Mucosa of descending colon (tissue), 3 donors: Measurements from ENCODE around the gene NRL. TPM values are rescaled to one million over a fixed set of nuclear protein-coding genes. Genes with fewer than 3 reads are reported as not detected.

Source experiments
- ATAC-seq: fragments of 200-7000 bp; cut with Tn5 transposase; one replicate; pipeline ENCODE4 v1.9.1; 2020; ENCODE audit warnings: mild to moderate bottlenecking, moderate library complexity
- DNase-seq, 3 donors: peaks; one replicate each; pipeline ENCODE4 v3.0.0-alpha.2; 2020
- H3K36me3 ChIP-seq: fragments of 200-600 bp; one replicate; pipeline ENCODE4 v1.8.0; 2021; ENCODE audit warnings: low read depth, mild to moderate bottlenecking
- H3K4me1 ChIP-seq: fragments of 200-600 bp; one replicate; pipeline ENCODE4 v1.8.0; 2021; ENCODE audit warnings: low read depth, mild to moderate bottlenecking
- H3K4me3 ChIP-seq: fragments of 200-600 bp; one replicate; pipeline ENCODE4 v1.8.0; 2021; ENCODE audit warnings: mild to moderate bottlenecking
- H3K9me3 ChIP-seq: fragments of 200-600 bp; one replicate; pipeline ENCODE4 v1.8.0; 2021; ENCODE audit warnings: mild to moderate bottlenecking
- intact Hi-C, 2 donors: fragments of 100-400 bp; cut with DNase I in 1 of 2; cut with micrococcal nuclease in 1 of 2; formaldehyde crosslinking; loops; one replicate each; pipeline versions ENCODE4 v1.11.0 to v1.11.1; 2022; cut with DNase I, micrococcal nuclease
- total RNA-seq, 3 donors: library from RNA; stranded (reverse); fragmentation: NEBNext Ultra II Directional in 2 of 3; extraction: Animal tissue kit (Norgen Biotek cat#: 25700) in 2 of 3; gene quantifications; one replicate each; pipeline versions ENCODE4 v1.2.1 to v1.2.4, GENCODE V29; 2021 to 2023
- TF ChIP-seq, protein P1 (sequence below): fragments of 200-600 bp; IDR thresholded peaks from one replicate; pipeline ENCODE4 v1.8.0; 2022; ENCODE audit warnings: antibody characterized with exemption, mild to moderate bottlenecking
- donor health status: DM: no; HTN: no; CAD: no; lungs with moderate emphysema.
- donor health status: DM: no; HTN: no; CAD: no.
- donor health status: DM: no; HTN: yes; CAD: no.

NRL gene
- total RNA-seq, 3 donors from 2014 or later: 2.3 to 4.5 (median 2.8) TPM

DNA sequence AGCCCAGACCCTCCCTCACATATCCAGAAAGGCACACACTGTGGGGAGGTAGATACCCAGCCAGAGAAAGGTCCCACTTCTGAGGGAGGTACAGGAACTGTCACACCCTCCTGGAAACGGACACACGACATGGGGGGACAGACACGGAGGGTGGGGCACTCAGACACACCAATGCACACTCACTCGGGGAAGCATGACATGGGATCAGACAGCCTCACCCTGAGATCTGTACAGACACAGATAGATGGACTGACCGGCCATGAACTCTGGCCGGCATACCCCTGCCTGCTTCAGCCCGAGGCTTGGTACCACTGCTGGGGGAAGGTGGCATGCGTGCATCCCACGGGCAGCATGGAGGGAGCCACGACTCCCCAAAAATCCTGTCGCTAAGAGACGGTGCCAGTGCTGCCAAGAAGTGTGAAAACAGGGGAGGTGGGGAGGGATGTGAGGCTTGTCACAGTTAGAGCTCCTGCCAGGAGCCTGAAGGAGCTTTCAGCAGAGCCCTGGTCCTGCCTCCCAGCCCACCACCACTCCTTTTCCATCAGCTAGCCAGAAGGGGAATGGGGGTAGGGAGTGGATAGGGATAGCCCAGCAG, 42.8 kb downstream of the NRL start:
- H3K4me3 ChIP-seq: no peak overlapping the region
- intact Hi-C loops: no loop called here
- TF ChIP-seq, protein P1, sequence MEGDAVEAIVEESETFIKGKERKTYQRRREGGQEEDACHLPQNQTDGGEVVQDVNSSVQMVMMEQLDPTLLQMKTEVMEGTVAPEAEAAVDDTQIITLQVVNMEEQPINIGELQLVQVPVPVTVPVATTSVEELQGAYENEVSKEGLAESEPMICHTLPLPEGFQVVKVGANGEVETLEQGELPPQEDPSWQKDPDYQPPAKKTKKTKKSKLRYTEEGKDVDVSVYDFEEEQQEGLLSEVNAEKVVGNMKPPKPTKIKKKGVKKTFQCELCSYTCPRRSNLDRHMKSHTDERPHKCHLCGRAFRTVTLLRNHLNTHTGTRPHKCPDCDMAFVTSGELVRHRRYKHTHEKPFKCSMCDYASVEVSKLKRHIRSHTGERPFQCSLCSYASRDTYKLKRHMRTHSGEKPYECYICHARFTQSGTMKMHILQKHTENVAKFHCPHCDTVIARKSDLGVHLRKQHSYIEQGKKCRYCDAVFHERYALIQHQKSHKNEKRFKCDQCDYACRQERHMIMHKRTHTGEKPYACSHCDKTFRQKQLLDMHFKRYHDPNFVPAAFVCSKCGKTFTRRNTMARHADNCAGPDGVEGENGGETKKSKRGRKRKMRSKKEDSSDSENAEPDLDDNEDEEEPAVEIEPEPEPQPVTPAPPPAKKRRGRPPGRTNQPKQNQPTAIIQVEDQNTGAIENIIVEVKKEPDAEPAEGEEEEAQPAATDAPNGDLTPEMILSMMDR: no peak
- H3K36me3 ChIP-seq: no peaks in the 10 kb centered on the region
- ATAC-seq (peak; percentile 45), DNase-seq (peak in 1 of 3 donors; percentile 27)
- H3K4me1 ChIP-seq: peaks cover 27% of the 10 kb centered on the region
- no peaks in the 10 kb centered on the region for H3K9me3 ChIP-seq

DNA sequence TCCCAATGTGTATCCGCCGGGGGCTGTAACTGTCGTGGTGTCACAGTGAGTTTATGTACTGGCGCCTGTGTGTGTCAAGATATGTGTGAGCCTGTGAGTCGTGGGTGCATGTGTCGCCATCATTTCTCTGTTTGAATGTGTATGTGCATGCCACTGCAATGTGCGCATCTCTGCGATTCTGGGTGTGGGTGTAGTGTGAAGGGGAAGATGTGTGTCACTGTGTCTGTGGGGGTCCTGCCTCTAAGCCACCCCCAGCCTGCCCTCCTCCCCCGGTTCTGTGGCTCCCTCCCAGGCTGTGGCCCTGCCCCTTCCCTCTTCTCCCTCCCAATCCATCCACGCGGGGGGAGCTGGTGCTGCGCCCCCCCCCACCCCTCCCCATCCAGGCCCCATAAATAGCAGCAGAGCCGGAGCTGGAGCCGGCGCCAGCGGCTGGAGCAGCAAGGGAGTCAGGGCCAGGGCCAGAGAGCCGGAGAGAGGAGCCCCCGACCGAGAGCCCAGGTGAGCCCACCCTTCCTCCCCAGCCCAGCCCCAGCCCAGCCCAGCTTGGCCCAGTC, 43.5 kb downstream of the NRL start, which contains the start of gene CPNE6:
Gene CPNE6, plus strand, starts transcription at position 419 of the 554 bp plus-strand sequence. CDS start 1,375 bp downstream, outside the sequence.
- no peaks in the 10 kb centered on the region for H3K9me3 ChIP-seq
- no peak within 1 kb of the TSS for H3K4me3 ChIP-seq
- TF ChIP-seq, protein P1: no peak
- H3K36me3 ChIP-seq: no peaks in the 10 kb centered on the region
- no peak for ATAC-seq
- intact Hi-C loops: no loop called here
- DNase-seq: peak in 1 of 3 donors; percentile 18
- H3K4me1 ChIP-seq: peaks cover 28% of the 10 kb centered on the region

DNA sequence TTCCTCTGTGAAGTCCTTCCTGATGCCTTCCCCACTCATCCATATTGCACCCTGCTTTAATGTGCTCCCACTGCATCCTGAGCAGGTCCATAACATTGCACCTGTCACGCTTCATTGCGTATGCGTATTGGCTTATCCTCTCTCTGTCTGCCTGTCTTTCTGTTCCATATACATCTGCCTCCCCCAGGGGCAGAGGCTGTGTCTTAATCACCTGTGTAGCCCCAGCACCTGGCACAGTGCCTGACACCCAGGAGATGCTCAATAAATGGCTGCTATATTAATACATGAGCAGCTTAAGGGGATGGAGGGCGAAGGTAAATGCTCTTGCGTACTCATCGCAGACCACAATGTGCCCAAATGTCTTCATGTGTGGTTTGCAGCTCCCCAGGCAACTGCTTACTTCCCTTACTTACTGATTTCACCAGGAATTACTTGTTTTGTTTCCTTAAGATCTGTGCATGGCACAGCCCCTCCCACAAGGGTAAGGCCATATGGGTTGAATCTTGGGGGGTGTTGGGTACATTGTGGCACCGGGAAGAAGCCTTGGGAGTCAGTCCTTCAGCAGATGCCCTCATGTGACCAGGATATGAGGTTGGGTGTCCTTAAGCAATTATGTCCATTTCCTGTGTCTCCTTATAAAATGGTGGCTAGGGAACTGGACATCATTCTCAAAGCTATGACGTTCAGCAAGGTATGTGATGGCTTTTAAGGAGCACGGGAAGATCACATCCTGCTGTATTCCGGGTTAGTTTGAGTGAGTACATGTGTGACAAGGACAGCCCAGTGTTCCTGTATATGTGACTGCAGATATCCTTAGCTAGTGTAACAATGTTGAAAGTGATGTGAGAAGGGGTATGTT, 44.2 kb downstream of the NRL start:
- TF ChIP-seq, protein P1: no peak
- DNase-seq (peak in 1 of 3 donors; percentile 12), ATAC-seq (no peak)
- intact Hi-C loops: no loop called here
- peaks cover 28% of the 10 kb centered on the region for H3K4me1 ChIP-seq
- no peaks in the 10 kb centered on the region for H3K9me3 ChIP-seq
- H3K4me3 ChIP-seq: no peak overlapping the region
- H3K36me3 ChIP-seq: no peaks in the 10 kb centered on the region

DNA sequence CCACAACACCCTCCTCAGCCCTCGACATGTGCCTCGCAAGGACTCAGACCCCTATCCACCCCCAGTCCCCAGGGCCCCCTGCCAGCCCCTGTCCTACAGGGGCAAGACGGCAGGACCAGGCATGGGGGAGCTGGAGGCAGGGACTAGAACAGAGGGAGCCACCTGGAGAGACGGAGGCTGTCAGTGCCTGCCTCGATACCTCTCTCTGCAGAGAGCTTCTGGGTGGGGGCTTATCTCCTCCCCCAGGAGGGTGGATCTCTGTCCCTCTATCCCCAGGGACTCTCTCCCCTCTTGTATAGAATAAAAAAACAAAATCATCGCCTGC, 45.4 kb downstream of the NRL start:
- no peaks in the 10 kb centered on the region for H3K36me3 ChIP-seq
- intact Hi-C loops: no loop called here
- H3K4me3 ChIP-seq: no peak overlapping the region
- no peak for ATAC-seq
- TF ChIP-seq, protein P1: no peak
- no peaks in the 10 kb centered on the region for H3K9me3 ChIP-seq
- peaks cover 24% of the 10 kb centered on the region for H3K4me1 ChIP-seq
- no peak for DNase-seq

DNA sequence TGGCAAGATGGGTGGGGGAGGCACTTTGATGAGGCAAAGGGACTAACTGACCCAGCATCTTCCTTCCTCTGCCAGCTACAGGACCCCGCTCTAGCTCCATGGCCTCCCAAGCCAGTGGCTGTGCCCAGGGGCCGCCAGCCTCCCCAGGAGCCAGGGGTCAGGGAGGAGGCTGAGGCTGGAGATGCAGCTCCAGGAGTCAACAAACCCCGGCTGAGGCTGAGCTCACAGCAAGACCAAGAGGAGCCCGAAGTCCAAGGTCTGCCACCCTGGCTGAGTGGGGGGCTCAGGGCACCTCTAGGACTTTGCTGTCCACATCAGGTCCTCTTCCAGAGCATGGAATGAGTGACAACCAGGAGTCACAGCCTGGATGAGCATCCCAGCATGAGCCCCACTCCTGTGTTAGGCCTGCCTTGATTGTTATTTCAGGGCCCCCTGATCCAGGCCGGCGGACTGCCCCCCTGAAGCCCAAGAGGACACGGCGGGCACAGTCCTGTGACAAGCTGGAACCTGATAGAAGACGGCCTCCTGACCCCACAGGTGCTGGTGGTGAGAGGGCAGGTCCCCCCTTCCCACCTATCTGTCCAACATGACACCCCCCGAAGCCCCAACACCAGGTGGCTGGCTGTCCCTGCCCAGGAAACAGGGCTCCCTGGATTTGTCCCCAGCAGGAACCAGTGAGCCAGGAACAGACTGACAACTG, 45.9 kb downstream of the NRL start:
- ATAC-seq (no peak), DNase-seq (peak in 1 of 3 donors; percentile 23)
- no peaks in the 10 kb centered on the region for H3K9me3 ChIP-seq
- no peaks in the 10 kb centered on the region for H3K36me3 ChIP-seq
- TF ChIP-seq, protein P1: no peak
- peaks cover 24% of the 10 kb centered on the region for H3K4me1 ChIP-seq
- H3K4me3 ChIP-seq: no peak overlapping the region
- intact Hi-C loops: no loop called here
